Globus pallidus (tissue), 1 donor: ENCODE measurements around the gene ACCS.

ENCODE experiments used
- DNase-seq: peaks from one replicate; pipeline ENCODE4 v3.0.0-alpha.2; 2015; ENCODE audit warnings: low spot score

The ACCS gene, protein sequence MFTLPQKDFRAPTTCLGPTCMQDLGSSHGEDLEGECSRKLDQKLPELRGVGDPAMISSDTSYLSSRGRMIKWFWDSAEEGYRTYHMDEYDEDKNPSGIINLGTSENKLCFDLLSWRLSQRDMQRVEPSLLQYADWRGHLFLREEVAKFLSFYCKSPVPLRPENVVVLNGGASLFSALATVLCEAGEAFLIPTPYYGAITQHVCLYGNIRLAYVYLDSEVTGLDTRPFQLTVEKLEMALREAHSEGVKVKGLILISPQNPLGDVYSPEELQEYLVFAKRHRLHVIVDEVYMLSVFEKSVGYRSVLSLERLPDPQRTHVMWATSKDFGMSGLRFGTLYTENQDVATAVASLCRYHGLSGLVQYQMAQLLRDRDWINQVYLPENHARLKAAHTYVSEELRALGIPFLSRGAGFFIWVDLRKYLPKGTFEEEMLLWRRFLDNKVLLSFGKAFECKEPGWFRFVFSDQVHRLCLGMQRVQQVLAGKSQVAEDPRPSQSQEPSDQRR

DNA sequence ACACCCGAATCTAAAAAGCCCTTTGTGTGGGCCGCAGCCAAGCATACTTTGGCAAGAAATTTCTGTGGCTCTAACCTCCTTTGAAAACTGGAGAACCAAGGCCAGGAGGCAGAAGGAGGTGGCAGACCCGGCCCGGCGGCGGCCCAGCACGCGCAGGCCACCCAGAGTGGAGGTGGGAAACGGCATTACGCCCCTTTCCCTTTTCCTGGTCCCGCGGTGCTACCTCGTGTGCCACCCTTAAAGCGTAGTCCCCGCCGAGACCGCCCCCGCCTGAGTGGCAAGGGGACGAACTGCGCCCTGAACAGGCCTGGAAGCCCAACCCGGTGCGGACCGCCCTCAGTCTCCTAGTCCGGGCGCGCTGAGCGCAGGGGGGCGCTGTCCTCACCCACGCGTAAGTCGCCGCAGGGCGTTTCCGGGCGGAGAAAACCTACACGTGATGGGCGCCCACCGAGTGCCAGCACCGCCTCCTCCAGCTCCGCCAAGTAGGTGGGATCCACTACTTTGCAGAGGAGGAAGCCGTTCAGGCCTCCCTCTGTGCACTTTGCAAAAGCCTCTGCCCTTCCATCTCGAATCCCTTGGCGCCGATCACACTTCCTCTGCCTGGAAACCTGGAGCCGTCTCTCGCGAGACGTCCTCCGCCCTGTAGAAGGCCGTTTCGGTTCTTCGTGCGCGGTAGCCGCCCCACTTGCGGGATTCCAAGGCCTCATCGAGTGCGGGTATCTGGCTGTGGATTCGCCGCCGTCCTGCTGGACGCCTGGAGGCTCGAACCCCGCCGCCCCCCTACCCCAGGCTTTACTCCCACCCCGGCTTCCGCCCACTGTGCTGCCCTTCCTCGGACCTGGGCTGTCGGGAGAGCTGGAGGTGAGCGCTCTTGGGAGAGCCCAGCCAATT lies at the start of gene ACCS:
Gene ACCS, plus strand, starts transcription at position 430 of the 891 bp plus-strand sequence. CDS start 1,358 bp downstream, outside the sequence.
- peak; percentile 87 for DNase-seq

DNA sequence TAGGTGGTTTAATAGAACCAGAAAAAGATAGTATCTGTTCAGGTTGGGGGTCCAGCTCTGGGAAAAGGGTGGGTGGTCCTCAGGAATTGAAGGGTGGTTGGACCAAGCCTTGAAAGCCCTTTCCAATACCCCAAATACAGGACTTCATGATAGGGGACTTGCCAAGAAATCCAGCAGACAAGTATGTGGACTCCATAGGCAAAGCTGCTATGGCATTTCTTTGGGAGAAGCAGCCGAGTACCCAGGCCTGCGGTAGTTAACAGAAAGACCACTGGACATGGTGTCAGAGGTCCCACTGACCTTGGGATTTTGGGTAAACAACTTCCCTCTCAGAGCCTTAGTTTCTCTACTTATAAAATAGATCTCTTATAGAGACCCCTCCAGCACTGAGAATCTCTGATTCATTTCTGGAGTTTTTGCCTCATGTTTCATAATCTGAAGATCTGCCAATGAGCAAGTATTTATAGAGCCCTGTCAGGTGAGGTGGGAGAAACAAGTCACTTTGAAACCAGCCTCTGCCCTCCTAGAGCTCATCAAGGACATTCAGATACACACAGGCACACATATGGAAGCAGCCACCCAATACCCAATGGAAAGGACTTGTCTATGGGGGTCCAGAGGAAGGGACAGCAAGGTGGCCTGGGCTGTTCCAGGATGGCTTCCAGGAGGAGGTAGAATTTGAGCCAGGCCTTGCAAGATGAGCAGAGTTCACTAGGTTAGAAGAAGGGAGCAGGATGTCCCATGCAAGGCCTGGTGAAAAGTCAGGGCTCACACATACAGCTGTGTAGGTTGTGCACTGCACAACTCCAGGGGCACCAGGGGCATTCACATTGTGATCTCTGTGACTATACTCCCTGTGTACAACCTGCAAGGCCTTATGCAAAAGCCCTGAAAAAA lies 49.3 kb upstream of the ACCS start:
- no peak for DNase-seq

- DNase-seq: no peak
Observed at GRCh38 chr11:44017443-44018126, 48.5 kb upstream of the ACCS start.

GRCh38 chr11:44018127-44018521 lies 47.9 kb upstream of the ACCS start:
- no peak for DNase-seq

DNA sequence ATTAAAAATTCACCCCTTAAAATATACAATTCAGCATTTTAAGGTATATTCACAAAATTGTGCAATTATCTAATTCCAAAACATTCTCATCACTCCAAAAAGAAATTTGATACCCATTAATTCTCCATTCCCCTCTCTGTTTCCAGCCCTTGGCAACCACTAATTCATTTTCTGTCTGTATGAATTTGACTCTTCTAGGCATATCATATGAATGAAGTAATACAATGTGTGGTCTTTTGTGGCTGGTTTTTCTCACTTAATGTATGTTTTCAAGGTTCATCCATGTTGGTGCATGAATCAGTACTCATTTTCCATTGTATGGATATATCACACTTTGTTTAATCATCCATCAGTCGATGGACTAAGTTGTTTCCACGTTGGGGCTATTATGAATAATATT lies 47.2 kb upstream of the ACCS start:
- DNase-seq: no peak

- no peak for DNase-seq
Observed at GRCh38 chr11:44024977-44025376, 41.1 kb upstream of the ACCS start.

GRCh38 chr11:44025727-44026126 lies 40.3 kb upstream of the ACCS start:
- no peak for DNase-seq

GRCh38 chr11:44028401-44028800 lies 37.7 kb upstream of the ACCS start:
- no peak for DNase-seq

GRCh38 chr11:44028816-44029506 lies 37.1 kb upstream of the ACCS start:
- DNase-seq: no peak

- no peak for DNase-seq
Observed at GRCh38 chr11:44029507-44029845, 36.6 kb upstream of the ACCS start.

GRCh38 chr11:44029977-44030911 lies 35.8 kb upstream of the ACCS start:
- DNase-seq: no peak

- DNase-seq: no peak
Observed at GRCh38 chr11:44030996-44031395, 35.1 kb upstream of the ACCS start.

DNA sequence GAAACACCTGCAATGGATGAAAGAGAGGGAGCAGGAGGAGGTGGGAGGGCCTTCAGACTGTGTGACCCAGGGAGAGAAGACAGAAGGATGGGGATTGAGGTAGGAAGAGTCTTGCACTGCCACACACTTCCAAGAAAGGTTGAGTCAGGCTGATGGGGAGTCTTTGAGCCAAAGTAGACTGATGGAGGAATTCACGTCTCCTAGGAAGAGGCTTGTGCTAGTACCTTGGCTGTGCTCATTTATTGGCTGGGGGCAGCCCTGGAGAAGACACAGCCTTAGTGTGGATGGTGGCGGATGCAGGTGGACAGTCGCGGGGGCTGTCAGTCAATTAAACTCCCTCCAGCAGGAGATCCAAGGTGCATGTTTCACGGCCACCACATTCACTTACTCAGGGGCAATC lies 34.5 kb upstream of the ACCS start:
- no peak for DNase-seq

- peak; percentile 70 for DNase-seq
Observed at GRCh38 chr11:44032299-44033085, 33.6 kb upstream of the ACCS start.

DNA sequence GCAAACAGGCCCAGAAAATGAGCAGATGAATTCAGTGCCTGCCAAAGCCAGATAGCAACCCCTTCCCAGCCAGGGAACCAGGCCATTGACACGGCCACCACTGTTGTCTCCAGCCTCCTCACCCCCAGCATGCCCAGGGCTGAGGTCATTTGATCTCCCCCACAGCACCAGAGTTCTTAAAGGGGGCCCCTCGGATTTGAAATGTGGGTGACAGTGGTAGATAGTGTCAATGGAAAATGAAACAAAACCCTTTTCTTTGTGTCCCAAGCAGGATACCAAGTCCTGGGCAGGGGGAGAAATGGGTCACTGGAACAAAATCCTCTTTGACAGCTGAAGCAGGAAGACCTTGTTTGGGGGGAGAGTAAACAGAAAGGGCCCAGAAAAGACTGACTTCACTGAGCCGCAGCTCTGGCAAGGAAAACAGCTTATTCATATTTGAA lies 32.6 kb upstream of the ACCS start:
- DNase-seq: peak; percentile 96

- no peak for DNase-seq
Observed at GRCh38 chr11:44033856-44034255, 32.2 kb upstream of the ACCS start.

DNA sequence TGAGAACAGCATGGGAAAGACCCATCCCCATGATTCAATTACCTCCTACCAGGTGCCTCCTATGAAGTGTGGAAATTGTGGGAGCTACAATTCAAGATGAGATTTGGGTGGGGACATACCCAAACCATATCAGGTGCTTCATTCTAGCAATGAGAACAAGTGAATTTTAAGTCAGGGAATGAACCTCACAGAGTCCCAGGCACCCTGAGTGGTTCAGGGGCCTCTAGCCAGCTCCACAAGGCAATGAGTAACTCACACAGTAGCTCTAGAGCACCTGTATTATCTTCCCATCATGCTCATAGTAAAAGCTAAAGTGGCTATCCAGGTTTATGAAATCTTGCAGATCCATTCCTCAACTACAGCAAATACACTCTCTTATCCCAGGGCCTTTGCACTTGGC lies 31.4 kb upstream of the ACCS start:
- no peak for DNase-seq

DNA sequence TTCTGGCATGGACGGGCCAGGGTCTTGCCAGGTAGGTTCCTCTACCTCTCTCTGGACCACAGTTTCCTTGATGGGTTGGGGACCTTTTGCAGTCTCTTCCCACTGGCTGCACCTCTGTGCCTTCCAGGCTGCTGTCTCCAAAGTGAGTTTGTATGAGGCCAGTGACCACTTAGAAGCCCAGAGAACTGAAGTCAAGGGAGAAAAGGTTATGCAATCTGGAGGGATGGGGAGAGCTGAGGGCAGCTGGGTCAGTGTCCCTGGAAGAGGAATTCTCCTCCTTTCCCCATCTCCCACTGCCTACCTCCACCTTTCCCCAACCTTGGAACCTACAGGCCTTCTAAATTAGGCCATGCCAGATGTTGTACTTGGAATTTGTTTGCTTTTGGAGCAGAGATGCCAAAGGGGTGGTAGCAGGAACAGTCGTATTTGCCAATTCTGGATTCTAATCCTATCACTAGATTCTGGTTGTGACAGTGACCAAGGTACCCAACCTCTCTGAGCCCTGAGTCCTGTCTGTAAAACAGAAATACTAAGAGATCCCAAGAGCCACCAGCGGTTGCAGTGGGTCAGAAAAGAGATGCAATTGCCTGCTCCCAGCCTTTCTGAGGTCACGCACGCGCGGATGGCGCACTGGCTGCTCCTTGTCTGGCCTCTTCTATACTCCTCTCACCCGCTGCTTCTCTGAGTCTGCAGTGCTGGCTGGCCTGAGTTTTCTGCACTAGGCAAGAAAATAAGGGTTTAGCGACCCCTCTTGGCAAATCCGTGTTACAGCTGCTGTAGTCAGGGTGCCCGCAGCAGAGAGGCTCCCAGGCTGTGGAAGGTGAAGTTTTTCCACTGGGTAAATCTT lies 29.0 kb upstream of the ACCS start:
- DNase-seq: peak; percentile 91
